Mesenchymal stem cell (in vitro differentiated cells and primary cell): ENCODE results near the gene CARD10.
"Not testable (repeated sequence)": the region's sequence is repeated elsewhere in the genome, so short reads cannot be mapped to it uniquely, and the experiment has no call there.

Source experiments
- DNase-seq: peaks from one replicate; pipeline ENCODE4 v3.0.0-alpha.2; 2013
- H2AFZ ChIP-seq: one replicate; pipeline ENCODE4 v1.6.1; 2013; ENCODE audit warnings: low read depth, mild to moderate bottlenecking, control low read depth, inconsistent platforms, low read length, moderate library complexity
- H2AK5ac ChIP-seq: 2 replicates; pipeline ENCODE4 v1.6.1; 2013; ENCODE audit warnings: low read length, moderate library complexity, mild to moderate bottlenecking, inconsistent platforms; ENCODE audit not compliant: severe bottlenecking
- H2BK120ac ChIP-seq: one replicate; pipeline ENCODE4 v1.6.1; 2013; ENCODE audit warnings: low read depth, mild to moderate bottlenecking, inconsistent platforms, low read length, moderate library complexity
- H2BK12ac ChIP-seq, 2 experiments: one replicate each; pipeline ENCODE4 v1.6.1; 2013; ENCODE audit warnings: inconsistent platforms in 2 of 2, low read length in 2 of 2, mild to moderate bottlenecking in 2 of 2, moderate library complexity in 2 of 2, control low read depth in 1 of 2
- H2BK15ac ChIP-seq: one replicate; pipeline ENCODE4 v1.6.1; 2013; ENCODE audit warnings: mild to moderate bottlenecking, low read depth, inconsistent platforms; ENCODE audit not compliant: poor library complexity, severe bottlenecking
- H2BK5ac ChIP-seq: 2 replicates; pipeline ENCODE4 v1.6.1; 2013; ENCODE audit warnings: low read depth, mild to moderate bottlenecking, low read length, control low read depth, inconsistent platforms; ENCODE audit not compliant: poor library complexity, severe bottlenecking
- H3K14ac ChIP-seq, 2 experiments: one replicate each; pipeline ENCODE4 v1.6.1; 2013; ENCODE audit warnings: inconsistent platforms in 2 of 2, low read length in 2 of 2, control low read depth in 1 of 2, mild to moderate bottlenecking in 1 of 2, moderate library complexity in 1 of 2
- H3K18ac ChIP-seq, 2 experiments: one replicate each; pipeline ENCODE4 v1.6.1; 2013; ENCODE audit warnings: inconsistent platforms in 2 of 2, low read length in 2 of 2, control low read depth in 1 of 2, low read depth in 1 of 2, mild to moderate bottlenecking in 1 of 2
- H3K23ac ChIP-seq, 2 experiments: one replicate each; pipeline ENCODE4 v1.6.1; 2013; ENCODE audit warnings: inconsistent platforms in 2 of 2, low read length in 2 of 2, mild to moderate bottlenecking in 2 of 2, moderate library complexity in 2 of 2, control low read depth in 1 of 2
- H3K27ac ChIP-seq: 2 replicates; pipeline ENCODE4 v1.5.1; 2013; ENCODE audit warnings: mild to moderate bottlenecking, moderate library complexity, low read length, control low read depth, inconsistent platforms; ENCODE audit not compliant: poor library complexity, severe bottlenecking
- H3K27me3 ChIP-seq, 2 experiments: 2 replicates each; pipeline versions ENCODE4 v1.6.1 to v1.7.0; 2013; ENCODE audit warnings: low read length in 2 of 2, mild to moderate bottlenecking in 2 of 2, moderate library complexity in 2 of 2, control low read depth in 1 of 2, inconsistent platforms in 1 of 2; ENCODE audit not compliant: control insufficient read depth in 1 of 2, insufficient read depth in 1 of 2
- H3K36me3 ChIP-seq, 2 experiments: 2 replicates each; pipeline versions ENCODE4 v1.6.1 to v1.7.0; 2013; ENCODE audit warnings: low read length in 2 of 2, control low read depth in 1 of 2, inconsistent platforms in 1 of 2, low read depth in 1 of 2, mild to moderate bottlenecking in 1 of 2; ENCODE audit not compliant: insufficient read depth in 2 of 2, control insufficient read depth in 1 of 2
- H3K4ac ChIP-seq, 2 experiments: one replicate each; pipeline ENCODE4 v1.6.1; 2013; ENCODE audit warnings: inconsistent platforms in 2 of 2, low read length in 2 of 2, mild to moderate bottlenecking in 2 of 2, moderate library complexity in 2 of 2, control low read depth in 1 of 2, low read depth in 1 of 2
- H3K4me1 ChIP-seq: 2 replicates; pipeline ENCODE4 v1.6.1; 2013; ENCODE audit warnings: low read depth, low read length, control low read depth; ENCODE audit not compliant: control insufficient read depth, insufficient read depth
- H3K4me2 ChIP-seq: 2 replicates; pipeline ENCODE4 v1.6.1; 2013; ENCODE audit warnings: low read length, mild to moderate bottlenecking, inconsistent platforms; ENCODE audit not compliant: poor library complexity, severe bottlenecking
- H3K4me3 ChIP-seq, 2 experiments: 2 replicates each; pipeline versions ENCODE4 v1.5.1 to v1.7.0; 2013; ENCODE audit warnings: low read length in 2 of 2, mild to moderate bottlenecking in 2 of 2, control low read depth in 1 of 2, low read depth in 1 of 2; ENCODE audit not compliant: insufficient read depth in 1 of 2
- H3K79me1 ChIP-seq: replicated peaks from 2 replicates; pipeline ENCODE4 v1.6.1; 2013; ENCODE audit warnings: mild to moderate bottlenecking, control low read depth, low read length, inconsistent platforms; ENCODE audit not compliant: poor library complexity, severe bottlenecking
- H3K9ac ChIP-seq: 2 replicates; pipeline ENCODE4 v1.7.0; 2013; ENCODE audit warnings: mild to moderate bottlenecking, low read length, moderate library complexity
- H3K9me3 ChIP-seq: 2 replicates; pipeline ENCODE4 v1.7.0; 2013; ENCODE audit warnings: mild to moderate bottlenecking, low read length; ENCODE audit not compliant: control insufficient read depth
- H4K8ac ChIP-seq: one replicate; pipeline ENCODE4 v1.6.1; 2013; ENCODE audit warnings: inconsistent platforms, mild to moderate bottlenecking, low read length, moderate library complexity
- H4K91ac ChIP-seq: one replicate; pipeline ENCODE4 v1.6.1; 2013; ENCODE audit warnings: mild to moderate bottlenecking, low read length, inconsistent platforms
- WGBS: methylation state at CpG from one replicate; pipeline ENCODE4 v1.1.7; 2013; ENCODE audit warnings: mixed read lengths; 5-methylcytosine and 5-hydroxymethylcytosine counted together

The CARD10 gene

DNA sequence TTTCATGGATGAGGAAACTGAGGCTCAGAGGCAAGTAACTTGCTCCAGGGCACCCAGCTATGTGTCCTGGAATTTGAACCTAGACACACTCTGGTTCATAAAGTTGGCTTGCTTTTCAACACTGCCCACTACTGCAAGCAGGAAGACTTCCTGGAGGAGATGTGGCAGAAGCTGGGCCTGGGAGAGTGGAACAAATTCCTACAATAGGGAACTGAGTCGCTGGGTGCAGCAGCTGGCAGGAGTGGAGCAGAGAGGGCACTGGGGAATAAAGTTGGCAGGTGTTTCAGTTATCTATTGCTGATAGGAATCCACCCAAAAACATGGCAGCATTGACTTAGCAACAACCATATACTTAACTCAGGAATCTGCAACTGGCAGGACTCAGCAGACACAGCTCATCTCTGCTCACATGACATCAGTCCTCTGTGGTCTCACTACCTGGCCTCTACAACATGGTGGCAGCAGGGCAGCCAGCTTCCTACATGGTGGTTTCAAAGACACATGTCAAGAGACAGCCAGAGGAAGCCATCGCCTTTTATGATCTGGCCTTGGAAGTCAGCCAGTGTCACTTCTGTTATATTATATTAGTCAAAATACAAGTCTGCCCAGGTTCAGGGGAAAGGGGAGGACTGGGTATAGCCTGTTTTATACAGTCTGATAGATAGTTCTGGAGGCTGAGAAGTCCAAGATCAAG, 10.6 kb upstream of the CARD10 start:
- Histone ChIP-seq H3K23ac (no peak overlapping the region), H3K4me1 (peaks cover 17% of the 10 kb centered on the region), H2BK120ac (no peak overlapping the region), H2AK5ac (no peak overlapping the region), H3K4me2 (no peak overlapping the region), H2BK5ac (no peak overlapping the region), H3K4me3 (no peak overlapping the region), H3K9me3 (no peaks in the 10 kb centered on the region), H3K27me3 (no peaks in the 10 kb centered on the region), H3K14ac (no peak overlapping the region), H4K91ac (no peak overlapping the region), H3K4ac (no peak overlapping the region), H2BK12ac (no peak overlapping the region), H3K79me1 (no peaks in the 10 kb centered on the region), H3K9ac (no peak overlapping the region), H4K8ac (no peak overlapping the region), H3K18ac (no peak overlapping the region), H3K36me3 (no peaks in the 10 kb centered on the region), H3K27ac (no peak overlapping the region), H2AFZ (no peak overlapping the region), H2BK15ac (no peak overlapping the region)
- WGBS: 100% methylated on average over 1 of the region's 2 CpGs
- no peak for DNase-seq

DNA sequence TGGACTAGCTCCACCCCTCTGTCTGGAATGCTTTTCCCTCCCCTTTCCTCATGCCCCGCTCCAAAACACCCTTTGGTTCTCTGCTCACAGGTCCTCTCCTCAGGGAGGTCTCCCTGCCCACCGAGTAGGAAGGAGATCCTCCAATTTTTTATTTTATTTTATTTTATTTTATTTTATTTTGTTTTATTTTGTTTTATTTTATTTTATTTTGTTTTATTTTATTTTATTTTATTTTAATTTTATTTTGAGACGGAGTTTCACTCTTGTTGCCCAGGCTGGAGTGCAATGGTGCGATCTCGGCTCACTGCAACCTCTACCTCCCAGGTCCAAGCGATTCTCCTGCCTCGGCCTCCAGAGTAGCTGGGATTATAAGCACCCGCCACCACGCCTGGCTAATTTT, 8.7 kb upstream of the CARD10 start:
- not testable (repeated sequence) for H3K9ac ChIP-seq, H2AK5ac ChIP-seq, H4K8ac ChIP-seq, H3K4me2 ChIP-seq, H3K4me3 ChIP-seq, H2BK5ac ChIP-seq, H3K36me3 ChIP-seq, H2BK12ac ChIP-seq, H3K4ac ChIP-seq, H4K91ac ChIP-seq, H2BK120ac ChIP-seq, H3K23ac ChIP-seq, H2AFZ ChIP-seq, H2BK15ac ChIP-seq, H3K9me3 ChIP-seq, H3K27me3 ChIP-seq, H3K18ac ChIP-seq, H3K14ac ChIP-seq, H3K27ac ChIP-seq, DNase-seq, H3K79me1 ChIP-seq
- WGBS: 100% methylated on average over 5 of the region's 9 CpGs
- peaks cover 18% of the 10 kb centered on the region for H3K4me1 ChIP-seq

DNA sequence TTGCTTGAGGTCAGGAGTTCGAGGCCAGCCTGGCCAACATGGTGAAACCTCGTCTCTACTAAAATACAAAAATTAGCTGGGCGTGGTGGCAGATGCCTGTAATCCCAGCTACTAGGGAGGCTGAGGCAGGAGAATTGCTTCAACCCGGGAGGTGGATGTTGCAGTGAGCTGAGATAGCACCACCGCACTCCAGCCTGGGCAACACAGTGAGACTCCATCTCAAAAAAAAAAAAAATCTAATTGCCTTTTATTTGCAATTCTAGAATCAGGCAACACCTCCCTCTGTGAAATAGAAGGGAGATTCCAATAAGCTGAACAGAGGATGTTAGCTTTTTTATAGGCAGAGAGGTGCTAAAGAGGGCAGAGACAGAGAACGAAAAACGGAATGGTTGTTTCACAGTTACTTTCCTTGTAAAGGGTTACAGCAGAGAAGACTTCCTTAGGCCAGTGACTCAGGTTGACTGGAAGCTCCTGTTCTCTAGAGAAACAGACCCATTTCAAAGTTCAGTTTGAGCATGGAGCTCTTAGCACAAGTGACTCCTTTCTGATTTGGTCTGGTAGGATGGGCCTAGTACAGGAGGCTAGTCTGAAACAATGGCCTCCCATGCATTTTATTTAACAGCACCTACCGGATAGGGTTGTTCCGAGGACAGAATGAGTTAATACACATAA, 8.0 kb upstream of the CARD10 start:
- H4K8ac ChIP-seq, H3K9me3 ChIP-seq, H2BK5ac ChIP-seq, H3K4ac ChIP-seq, H3K4me2 ChIP-seq, H2AK5ac ChIP-seq, H3K36me3 ChIP-seq, H2BK12ac ChIP-seq, H2AFZ ChIP-seq, H3K14ac ChIP-seq, H2BK120ac ChIP-seq, H4K91ac ChIP-seq, H3K18ac ChIP-seq, H3K4me3 ChIP-seq, DNase-seq, H3K23ac ChIP-seq, H3K27ac ChIP-seq, H3K27me3 ChIP-seq, H3K79me1 ChIP-seq, H2BK15ac ChIP-seq: not testable (repeated sequence)
- Histone ChIP-seq H3K4me1 (peaks cover 20% of the 10 kb centered on the region), H3K9ac (peak overlapping the region; percentile 12)
- WGBS: 97% methylated on average over 5 of the region's 9 CpGs

- no peak overlapping the region for H3K4me3 ChIP-seq
- no peak overlapping the region for H2BK5ac ChIP-seq
- no peak overlapping the region for H3K27ac ChIP-seq
- peak overlapping the region; percentile 50 for H3K9ac ChIP-seq
- no peak overlapping the region for H3K4me2 ChIP-seq
- no peak overlapping the region for H2BK120ac ChIP-seq
- no peak overlapping the region for H4K8ac ChIP-seq
- H3K18ac ChIP-seq: peak overlapping the region in 1 of 2 experiments; percentile 61
- H2AK5ac ChIP-seq: peak overlapping the region; percentile 46
- H3K9me3 ChIP-seq: no peaks in the 10 kb centered on the region
- peak overlapping the region; percentile 1 for H2BK15ac ChIP-seq
- H4K91ac ChIP-seq: no peak overlapping the region
- peak overlapping the region in 1 of 2 experiments; percentile 72 for H2BK12ac ChIP-seq
- H3K79me1 ChIP-seq: no peaks in the 10 kb centered on the region
- no peak overlapping the region for H3K23ac ChIP-seq
- H3K27me3 ChIP-seq: no peaks in the 10 kb centered on the region
- H3K4me1 ChIP-seq: peaks cover 20% of the 10 kb centered on the region
- WGBS: 85% methylated on average over 12 of the region's 12 CpGs
- DNase-seq: no peak
- no peak overlapping the region for H3K14ac ChIP-seq
- no peak overlapping the region for H2AFZ ChIP-seq
- H3K36me3 ChIP-seq: no peaks in the 10 kb centered on the region
- H3K4ac ChIP-seq: peak overlapping the region in 1 of 2 experiments; percentile 53
Measured at GRCh38 chr22:37526376-37526775, 7.2 kb upstream of the CARD10 start.
